Measurements from ENCODE around the gene SLITRK1.

GRCh38 chr13:83878691-83879430 is 3.4 kb downstream of the SLITRK1 start:
- no peak for TF ChIP-seq CTCF (IDR thresholded peaks at IDR 0.05)
- no peak for TF ChIP-seq POLR2AphosphoS5 (IDR thresholded peaks at IDR 0.05)
